ENCODE results near the gene GHR.

DNA sequence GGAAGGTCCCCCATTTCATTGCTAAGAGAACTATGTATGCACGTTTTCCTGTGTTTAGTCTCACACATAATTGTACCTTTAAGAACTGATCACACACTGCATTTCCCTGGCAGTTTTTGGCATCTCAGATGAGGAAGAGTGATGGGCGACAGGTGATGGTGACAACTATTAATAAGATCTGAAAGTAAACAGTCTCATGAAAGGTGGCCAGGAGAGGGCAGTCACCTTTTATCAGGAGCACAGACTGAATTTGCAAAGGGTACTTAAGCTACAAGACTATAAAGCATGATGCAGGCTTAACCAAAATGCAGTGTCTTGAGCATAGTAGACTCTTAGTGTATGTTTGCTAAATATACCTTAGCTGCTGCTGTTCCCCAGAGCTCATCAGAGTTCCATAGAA lies 91.5 kb downstream of the GHR start:
- TF ChIP-seq, protein P1, sequence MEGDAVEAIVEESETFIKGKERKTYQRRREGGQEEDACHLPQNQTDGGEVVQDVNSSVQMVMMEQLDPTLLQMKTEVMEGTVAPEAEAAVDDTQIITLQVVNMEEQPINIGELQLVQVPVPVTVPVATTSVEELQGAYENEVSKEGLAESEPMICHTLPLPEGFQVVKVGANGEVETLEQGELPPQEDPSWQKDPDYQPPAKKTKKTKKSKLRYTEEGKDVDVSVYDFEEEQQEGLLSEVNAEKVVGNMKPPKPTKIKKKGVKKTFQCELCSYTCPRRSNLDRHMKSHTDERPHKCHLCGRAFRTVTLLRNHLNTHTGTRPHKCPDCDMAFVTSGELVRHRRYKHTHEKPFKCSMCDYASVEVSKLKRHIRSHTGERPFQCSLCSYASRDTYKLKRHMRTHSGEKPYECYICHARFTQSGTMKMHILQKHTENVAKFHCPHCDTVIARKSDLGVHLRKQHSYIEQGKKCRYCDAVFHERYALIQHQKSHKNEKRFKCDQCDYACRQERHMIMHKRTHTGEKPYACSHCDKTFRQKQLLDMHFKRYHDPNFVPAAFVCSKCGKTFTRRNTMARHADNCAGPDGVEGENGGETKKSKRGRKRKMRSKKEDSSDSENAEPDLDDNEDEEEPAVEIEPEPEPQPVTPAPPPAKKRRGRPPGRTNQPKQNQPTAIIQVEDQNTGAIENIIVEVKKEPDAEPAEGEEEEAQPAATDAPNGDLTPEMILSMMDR (IDR thresholded peaks at IDR 0.05; ENCODE audit: insufficient read depth, low read depth, low read length) = no peak
- TF ChIP-seq EZH2 (IDR thresholded peaks at IDR 0.05; ENCODE audit: insufficient read depth, low read length) = no peak
